Pancreas (tissue), 10 donors: ENCODE measurements around the gene C2orf76. TPM values are rescaled to one million over a fixed set of nuclear protein-coding genes. Genes with fewer than 3 reads are reported as not detected.

ENCODE experiments used
- ATAC-seq, 4 donors: fragments of 200-7000 bp; cut with Tn5 transposase; one replicate each; pipeline versions ENCODE4 v1.8.0 to v1.9.1; 2020; ENCODE audit warnings: mild to moderate bottlenecking in 4 of 4, moderate library complexity in 4 of 4
- DNase-seq, 6 donors: peaks; one replicate each; pipeline ENCODE4 v3.0.0-alpha.2; 2020
- FAIRE-seq: peaks from 2 replicates; lab custom pipeline; 2012; peaks lifted over from hg19 to GRCh38; lab: Jason Lieb, UNC
- H3K27ac ChIP-seq, 4 donors: fragments of 200-600 bp; sonication (generic); 1 replicate in 3 of 4; 2 replicates in 1 of 4; pipeline versions ENCODE4 v1.5.0 to v1.8.0; 2020
- H3K27me3 ChIP-seq, 4 donors: fragments of 200-600 bp; one replicate each; pipeline ENCODE4 v1.8.0; 2021
- H3K36me3 ChIP-seq, 3 donors: fragments of 200-600 bp; sonication (generic) in 1 of 3; one replicate each; pipeline versions ENCODE4 v1.5.0 to v1.8.0; 2020 to 2021
- H3K4me1 ChIP-seq, 3 donors: fragments of 200-600 bp; one replicate each; pipeline ENCODE4 v1.8.0; 2021
- H3K4me3 ChIP-seq, 4 donors: fragments of 200-600 bp; sonication (generic) in 2 of 4; one replicate each; pipeline versions ENCODE4 v1.5.0 to v1.8.0; 2020 to 2021
- H3K9me3 ChIP-seq, 4 donors: fragments of 200-600 bp; one replicate each; pipeline ENCODE4 v1.8.0; 2021
- WGBS, 2 donors: extraction: QIAGEN DNeasy Blood & Tissue Kit; methylation state at CpG; one replicate each; pipeline ENCODE4 v1.1.7; 2013; 5-methylcytosine and 5-hydroxymethylcytosine counted together
- intact Hi-C, 3 donors: fragments of 100-400 bp; cut with DNase I; formaldehyde crosslinking; loops; one replicate each; pipeline versions ENCODE4 v1.11.1 to v1.14.2; 2022
- polyA plus RNA-seq, 2 donors: library from polyadenylated mRNA; stranded (reverse); fragments of 200-250 nt; gene quantifications; one replicate each; pipeline ENCODE4 v1.2.3, GENCODE V29; 2013
- total RNA-seq, 6 donors: library from RNA; stranded (reverse); fragmentation: NEBNext Ultra II Directional in 4 of 6; extraction: Animal tissue kit (Norgen Biotek cat#: 25700) in 4 of 6; gene quantifications; one replicate each; pipeline versions ENCODE4 v1.2.1 to v1.2.4, GENCODE V29; 2021 to 2023
- TF ChIP-seq, protein P1 (sequence below), 4 donors: fragments of 200-600 bp; sonication (generic) in 3 of 4; IDR thresholded peaks; one replicate each; pipeline versions ENCODE4 v1.5.0 to v1.8.0; 2021; ENCODE audit warnings: antibody characterized with exemption in 4 of 4
- donor health status: healthy with polysubstance abuse.
- donor health status: DM: no; HTN: no; CAD: no; lungs with moderate emphysema.
- donor health status: DM: no; HTN: no; CAD: no.
- donor health status: control.
- donor health status: control.
- donor health status: Bipolar disorder and iron deficiency.
- donor health status: DM: yes; HTN: yes; CAD: no.
- donor health status: DM: no; HTN: no; CAD: no.
- donor health status: DM: no; HTN: no; CAD: no.
- donor health status: DM: yes; HTN: yes; CAD: no.

The C2orf76 gene
- total and polyA plus RNA-seq, 8 donors = 3.8 to 12.0 (median 5.6) TPM

DNA sequence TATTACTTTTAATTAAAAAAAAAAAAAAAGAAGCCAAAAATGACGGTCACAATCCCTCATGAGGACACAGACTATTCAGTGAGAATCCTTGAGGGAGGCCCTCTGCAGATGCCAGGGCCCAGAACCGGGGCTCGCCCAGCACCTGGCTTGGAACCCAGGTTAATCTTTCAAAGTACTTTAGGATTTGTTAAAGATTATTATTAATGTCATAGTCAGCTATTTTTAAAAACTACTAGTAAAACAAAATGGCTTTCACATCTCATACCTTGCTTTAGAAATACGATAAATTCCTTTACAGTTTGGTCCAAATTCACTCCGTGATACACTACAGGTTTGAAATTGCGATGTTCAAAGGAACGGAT lies 27.1 kb downstream of the C2orf76 start:
- FAIRE-seq = no peak
- H3K4me3 ChIP-seq = no peak overlapping the region
- no peaks in the 10 kb centered on the region for H3K4me1 ChIP-seq
- no peak overlapping the region for H3K27ac ChIP-seq
- ATAC-seq = no peak
- H3K27me3 ChIP-seq = no peaks in the 10 kb centered on the region
- H3K9me3 ChIP-seq = no peaks in the 10 kb centered on the region
- TF ChIP-seq, protein P1, sequence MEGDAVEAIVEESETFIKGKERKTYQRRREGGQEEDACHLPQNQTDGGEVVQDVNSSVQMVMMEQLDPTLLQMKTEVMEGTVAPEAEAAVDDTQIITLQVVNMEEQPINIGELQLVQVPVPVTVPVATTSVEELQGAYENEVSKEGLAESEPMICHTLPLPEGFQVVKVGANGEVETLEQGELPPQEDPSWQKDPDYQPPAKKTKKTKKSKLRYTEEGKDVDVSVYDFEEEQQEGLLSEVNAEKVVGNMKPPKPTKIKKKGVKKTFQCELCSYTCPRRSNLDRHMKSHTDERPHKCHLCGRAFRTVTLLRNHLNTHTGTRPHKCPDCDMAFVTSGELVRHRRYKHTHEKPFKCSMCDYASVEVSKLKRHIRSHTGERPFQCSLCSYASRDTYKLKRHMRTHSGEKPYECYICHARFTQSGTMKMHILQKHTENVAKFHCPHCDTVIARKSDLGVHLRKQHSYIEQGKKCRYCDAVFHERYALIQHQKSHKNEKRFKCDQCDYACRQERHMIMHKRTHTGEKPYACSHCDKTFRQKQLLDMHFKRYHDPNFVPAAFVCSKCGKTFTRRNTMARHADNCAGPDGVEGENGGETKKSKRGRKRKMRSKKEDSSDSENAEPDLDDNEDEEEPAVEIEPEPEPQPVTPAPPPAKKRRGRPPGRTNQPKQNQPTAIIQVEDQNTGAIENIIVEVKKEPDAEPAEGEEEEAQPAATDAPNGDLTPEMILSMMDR (IDR thresholded peaks at IDR 0.05) = no peak
- DNase-seq = no peak
- intact Hi-C loops = no loop called here
- no peaks in the 10 kb centered on the region for H3K36me3 ChIP-seq
- 96% methylated on average over 7 of the region's 7 CpGs for WGBS, 2 donors

DNA sequence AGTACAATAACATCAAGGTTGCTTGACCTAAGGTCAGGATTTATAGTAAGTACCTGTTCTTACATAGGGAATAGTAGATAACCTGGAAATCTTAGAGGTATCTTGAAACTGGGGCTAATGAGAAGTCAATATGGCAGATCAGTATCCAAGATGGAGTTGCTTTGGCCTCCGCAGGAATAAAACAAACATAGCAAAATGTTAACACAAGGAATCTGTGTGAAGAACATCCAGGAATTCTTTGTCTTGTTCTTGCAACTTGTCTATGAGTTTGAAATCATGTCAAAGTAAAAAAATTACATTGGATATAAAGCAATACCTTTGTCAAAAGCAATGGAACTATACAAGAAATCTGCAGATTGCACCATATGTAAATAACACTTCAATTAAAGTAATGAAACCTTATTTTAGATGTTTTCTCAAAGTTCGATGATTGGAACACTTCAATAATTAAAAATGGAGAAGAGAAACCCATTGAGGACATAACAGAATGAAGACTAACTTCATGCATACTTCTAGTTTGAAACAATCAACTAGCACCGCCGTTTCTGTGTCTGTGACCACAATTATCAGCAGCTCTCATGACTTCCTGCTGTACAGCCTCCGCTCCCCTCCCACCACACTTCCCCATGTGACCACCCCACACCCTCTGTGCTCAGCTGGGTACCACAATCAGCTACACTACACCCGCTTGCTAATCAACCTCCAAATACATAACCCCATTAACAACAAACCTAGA lies 27.6 kb downstream of the C2orf76 start:
- Histone ChIP-seq H3K36me3 (no peaks in the 10 kb centered on the region), H3K4me3 (no peak overlapping the region), H3K27ac (no peak overlapping the region), H3K9me3 (no peaks in the 10 kb centered on the region), H3K27me3 (no peaks in the 10 kb centered on the region), H3K4me1 (no peaks in the 10 kb centered on the region)
- FAIRE-seq (no peak), ATAC-seq (peak in 3 of 4 donors; percentile 44 to 75 (median 49)), DNase-seq (peak in 1 of 6 donors; percentile 32)
- WGBS, 2 donors = 86 to 89% methylated on average over 6 of the region's 6 CpGs
- TF ChIP-seq, protein P1 (IDR thresholded peaks at IDR 0.05) = no peak
- intact Hi-C loops = no loop called here

DNA sequence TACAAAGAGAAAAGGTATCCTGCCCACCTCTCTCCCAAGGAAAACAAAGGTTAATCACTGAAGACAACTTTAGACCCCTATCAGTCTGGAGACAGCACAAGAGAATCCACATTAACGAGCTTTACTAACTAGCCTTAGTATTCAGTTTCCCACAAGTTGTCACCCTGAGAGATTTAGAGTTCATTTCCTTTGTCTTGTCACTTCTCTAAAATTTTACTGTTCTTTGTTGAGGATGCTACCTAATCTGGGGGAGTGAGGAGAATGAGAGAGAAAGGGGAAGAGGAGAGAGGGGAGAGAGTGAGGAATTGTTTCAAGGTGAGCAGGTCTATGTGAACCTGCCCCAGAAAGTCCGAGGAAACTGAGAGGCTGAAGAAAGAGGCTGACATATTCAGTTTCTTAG lies 28.4 kb downstream of the C2orf76 start:
- H3K36me3 ChIP-seq = no peaks in the 10 kb centered on the region
- DNase-seq = no peak
- H3K9me3 ChIP-seq = no peaks in the 10 kb centered on the region
- no peaks in the 10 kb centered on the region for H3K27me3 ChIP-seq
- no peak for FAIRE-seq
- no peak overlapping the region for H3K27ac ChIP-seq
- TF ChIP-seq, protein P1 (IDR thresholded peaks at IDR 0.05) = no peak
- no peak for ATAC-seq
- no peak overlapping the region for H3K4me3 ChIP-seq
- H3K4me1 ChIP-seq = no peaks in the 10 kb centered on the region
- WGBS, 2 donors = 84 to 94% methylated on average over 2 of the region's 2 CpGs
- intact Hi-C loops = no loop called here

DNA sequence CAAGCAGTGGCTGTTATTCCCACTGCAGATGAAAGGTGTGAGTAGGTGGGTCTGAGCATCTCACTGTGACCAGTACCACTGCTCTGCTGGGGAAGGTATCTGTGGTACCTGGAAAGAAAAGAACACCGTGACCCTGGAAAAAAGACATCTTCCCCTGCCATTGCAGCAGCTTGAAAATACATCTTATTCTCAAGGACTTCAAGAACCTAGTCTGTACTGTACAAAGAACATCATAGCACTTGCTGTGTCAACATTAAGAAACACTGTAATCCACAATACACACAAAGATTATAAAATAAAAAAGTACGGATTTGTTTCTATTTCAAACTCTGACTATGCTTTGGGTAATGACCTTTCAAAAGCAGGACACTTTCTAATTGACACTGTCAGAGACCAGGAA lies 28.9 kb downstream of the C2orf76 start:
- H3K27ac ChIP-seq = no peak overlapping the region
- intact Hi-C loops = no loop called here
- H3K36me3 ChIP-seq = no peaks in the 10 kb centered on the region
- no peak for FAIRE-seq
- no peak for ATAC-seq
- 62 to 66% methylated on average over 2 of the region's 2 CpGs for WGBS, 2 donors
- H3K27me3 ChIP-seq = no peaks in the 10 kb centered on the region
- DNase-seq = no peak
- no peaks in the 10 kb centered on the region for H3K9me3 ChIP-seq
- TF ChIP-seq, protein P1 (IDR thresholded peaks at IDR 0.05) = no peak
- H3K4me3 ChIP-seq = no peak overlapping the region
- H3K4me1 ChIP-seq = no peaks in the 10 kb centered on the region

DNA sequence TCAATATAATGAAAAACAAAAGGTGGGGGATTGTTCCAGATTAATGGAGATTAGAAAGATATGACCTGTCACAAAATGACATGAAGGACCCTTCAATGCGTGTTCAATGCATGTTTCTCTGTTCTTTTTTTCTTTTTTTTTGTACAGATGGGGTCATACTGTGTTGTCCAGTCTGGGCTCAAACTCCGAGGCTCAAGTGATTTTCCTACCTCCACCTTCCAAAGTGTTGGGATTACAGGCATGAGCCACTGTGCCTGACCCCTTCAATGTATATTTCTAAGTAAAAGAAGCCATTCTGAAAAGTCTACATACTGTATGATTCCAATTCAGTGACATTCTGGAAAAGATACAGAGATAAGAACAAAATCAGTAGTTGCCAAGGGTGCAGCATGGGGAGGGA lies 32.8 kb downstream of the C2orf76 start:
- DNase-seq = no peak
- H3K4me3 ChIP-seq = no peak overlapping the region
- H3K36me3 ChIP-seq = no peaks in the 10 kb centered on the region
- FAIRE-seq = no peak
- H3K4me1 ChIP-seq = no peaks in the 10 kb centered on the region
- ATAC-seq = no peak
- TF ChIP-seq, protein P1 (IDR thresholded peaks at IDR 0.05) = no peak
- no peaks in the 10 kb centered on the region for H3K27me3 ChIP-seq
- H3K9me3 ChIP-seq = no peaks in the 10 kb centered on the region
- intact Hi-C loops = no loop called here
- 95 to 96% methylated on average over 2 of the region's 2 CpGs for WGBS, 2 donors
- no peak overlapping the region for H3K27ac ChIP-seq
